SK-N-SH (cell line): ENCODE measurements around the gene PYDC1.

ENCODE experiments used
- IRF3 ChIP-seq: fragments of 150-350 bp; IDR thresholded peaks from 2 replicates; pipeline ENCODE4 v1.6.1; 2016; ENCODE audit warnings: mild to moderate bottlenecking, low read depth, low read length
- RAD21 ChIP-seq: IDR thresholded peaks from 2 replicates; pipeline ENCODE4 v1.6.1; 2012; ENCODE audit warnings: mild to moderate bottlenecking, low read length

- no peak for TF ChIP-seq IRF3
- TF ChIP-seq RAD21 = no peak
Observed at GRCh38 chr16:31199430-31200041, 17.4 kb downstream of the PYDC1 start.
